ENCODE results near the gene CENPP. TPM values are rescaled to one million over a fixed set of nuclear protein-coding genes. Genes with fewer than 3 reads are reported as not detected.
"Not testable (repeated sequence)": the region's sequence is repeated elsewhere in the genome, so short reads cannot be mapped to it uniquely, and the experiment has no call there.

Gene CENPP
- total RNA-seq, 1 donor from 2014 or later: 5.4 TPM

GRCh38 chr9:92589923-92590322 is 264.2 kb downstream of the CENPP start:
- peak overlapping the region; percentile 68 for H3K27ac ChIP-seq (replicated peaks)
- peaks cover 8% of the 10 kb centered on the region for H3K9me3 ChIP-seq (replicated peaks)
- H3K4me3 ChIP-seq: no peak overlapping the region
- no peak for TF ChIP-seq CTCF (IDR thresholded peaks at IDR 0.05; ENCODE audit: borderline replicate concordance)
- peaks cover 40% of the 10 kb centered on the region for H3K4me1 ChIP-seq
- DNase-seq: no peak
- H3K27me3 ChIP-seq (ENCODE audit: low read depth): no peaks in the 10 kb centered on the region
- no peaks in the 10 kb centered on the region for H3K36me3 ChIP-seq
- intact Hi-C loops (cut with micrococcal nuclease): no loop called here

GRCh38 chr9:92590377-92590776 is 264.6 kb downstream of the CENPP start:
- Histone ChIP-seq H3K27me3 (ENCODE audit: low read depth) (no peaks in the 10 kb centered on the region), H3K27ac (replicated peaks) (peak overlapping the region; percentile 68), H3K4me3 (no peak overlapping the region), H3K36me3 (no peaks in the 10 kb centered on the region), H3K9me3 (replicated peaks) (peaks cover 8% of the 10 kb centered on the region), H3K4me1 (peaks cover 40% of the 10 kb centered on the region)
- intact Hi-C loops (cut with micrococcal nuclease): no loop called here
- peak; percentile 69 for DNase-seq
- no peak for TF ChIP-seq CTCF (IDR thresholded peaks at IDR 0.05; ENCODE audit: borderline replicate concordance)

GRCh38 chr9:92592537-92592936 is 266.8 kb downstream of the CENPP start:
- Histone ChIP-seq H3K9me3 (replicated peaks) (no peaks in the 10 kb centered on the region), H3K4me3 (no peak overlapping the region), H3K4me1 (peaks cover 51% of the 10 kb centered on the region), H3K36me3 (no peaks in the 10 kb centered on the region), H3K27ac (replicated peaks) (peak overlapping the region; percentile 22), H3K27me3 (ENCODE audit: low read depth) (no peaks in the 10 kb centered on the region)
- TF ChIP-seq CTCF (IDR thresholded peaks at IDR 0.05; ENCODE audit: borderline replicate concordance): no peak
- DNase-seq: no peak
- intact Hi-C loops (cut with micrococcal nuclease): no loop called here

- Histone ChIP-seq H3K9me3 (replicated peaks) (no peaks in the 10 kb centered on the region), H3K4me1 (peaks cover 57% of the 10 kb centered on the region), H3K36me3 (no peaks in the 10 kb centered on the region), H3K27me3 (ENCODE audit: low read depth) (no peaks in the 10 kb centered on the region), H3K27ac (replicated peaks) (peak overlapping the region; percentile 22), H3K4me3 (no peak overlapping the region)
- DNase-seq: no peak
- intact Hi-C loops (cut with micrococcal nuclease): no loop called here
- no peak for TF ChIP-seq CTCF (IDR thresholded peaks at IDR 0.05; ENCODE audit: borderline replicate concordance)
Observed at GRCh38 chr9:92592946-92593861, 267.5 kb downstream of the CENPP start.

- intact Hi-C loops (cut with micrococcal nuclease): not testable (repeated sequence)
Observed at GRCh38 chr9:92595075-92595474, 269.3 kb downstream of the CENPP start.

GRCh38 chr9:92595930-92596329 is 270.2 kb downstream of the CENPP start:
- peaks cover 63% of the 10 kb centered on the region for H3K4me1 ChIP-seq

More at GRCh38 chr9:92595075-92595474, 269.3 kb downstream of the CENPP start:
- H3K4me3 ChIP-seq; H3K36me3 ChIP-seq; H3K9me3 ChIP-seq (replicated peaks); DNase-seq; H3K27ac ChIP-seq (replicated peaks); H3K27me3 ChIP-seq (ENCODE audit: low read depth): not testable (repeated sequence)
- peaks cover 67% of the 10 kb centered on the region for H3K4me1 ChIP-seq

More at GRCh38 chr9:92595930-92596329, 270.2 kb downstream of the CENPP start:
- no peak for TF ChIP-seq CTCF (IDR thresholded peaks at IDR 0.05; ENCODE audit: borderline replicate concordance)
- Histone ChIP-seq H3K4me3 (no peak overlapping the region), H3K9me3 (replicated peaks) (no peaks in the 10 kb centered on the region), H3K36me3 (no peaks in the 10 kb centered on the region), H3K27ac (replicated peaks) (peak overlapping the region; percentile 84), H3K27me3 (ENCODE audit: low read depth) (no peaks in the 10 kb centered on the region)
- intact Hi-C loops (cut with micrococcal nuclease): no loop called here
- no peak for DNase-seq

Measured in left ventricle myocardium inferior (tissue), 1 donor.